ENCODE data around the gene TWSG1. TPM values are rescaled to one million over a fixed set of nuclear protein-coding genes. Genes with fewer than 3 reads are reported as not detected.
"Not testable (repeated sequence)": the region's sequence is repeated elsewhere in the genome, so short reads cannot be mapped to it uniquely, and the experiment has no call there.

The TWSG1 gene
- total RNA-seq, 1 donor from 2014 or later: 19.2 TPM

DNA sequence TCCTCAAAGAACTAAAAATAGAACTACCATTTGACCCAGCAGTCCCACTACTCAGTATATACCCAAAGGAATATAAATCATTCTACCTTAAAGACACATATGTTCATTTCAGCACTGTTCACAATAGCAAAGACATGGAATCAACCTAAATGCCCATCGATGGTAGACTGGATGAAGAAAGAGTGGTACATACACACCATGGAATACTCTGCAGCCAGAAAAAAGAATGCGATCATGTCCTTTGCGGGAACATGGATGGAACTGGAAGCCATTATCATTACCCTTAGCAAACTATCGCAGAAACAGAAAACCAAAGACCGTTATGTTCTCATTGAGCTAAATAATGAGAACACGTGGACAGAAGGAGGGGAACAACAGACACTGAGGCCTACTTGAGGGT lies 44.5 kb downstream of the TWSG1 start:
- intact Hi-C loops (cut with DNase I): no loop called here
- DNase-seq (ENCODE audit: low spot score): no peak

DNA sequence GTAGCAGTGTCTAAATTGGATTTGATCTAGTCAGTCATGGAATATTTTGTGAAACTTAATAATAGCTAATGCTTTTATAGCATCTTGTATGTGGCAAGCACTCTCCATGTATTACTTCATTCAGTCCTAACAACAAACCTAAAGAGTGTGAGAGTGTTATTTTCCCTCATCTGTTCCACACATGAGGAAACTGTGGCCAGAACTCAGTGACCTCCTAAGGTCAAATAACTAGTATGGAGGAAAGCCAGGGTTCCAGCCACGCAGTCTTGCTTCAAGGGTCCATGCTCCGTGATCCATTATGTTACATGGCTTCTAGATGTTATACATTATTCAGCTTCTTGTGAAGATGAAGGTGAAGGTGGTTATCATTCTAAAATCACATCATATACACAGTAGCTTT lies 45.5 kb downstream of the TWSG1 start:
- intact Hi-C loops (cut with DNase I): no loop called here

DNA sequence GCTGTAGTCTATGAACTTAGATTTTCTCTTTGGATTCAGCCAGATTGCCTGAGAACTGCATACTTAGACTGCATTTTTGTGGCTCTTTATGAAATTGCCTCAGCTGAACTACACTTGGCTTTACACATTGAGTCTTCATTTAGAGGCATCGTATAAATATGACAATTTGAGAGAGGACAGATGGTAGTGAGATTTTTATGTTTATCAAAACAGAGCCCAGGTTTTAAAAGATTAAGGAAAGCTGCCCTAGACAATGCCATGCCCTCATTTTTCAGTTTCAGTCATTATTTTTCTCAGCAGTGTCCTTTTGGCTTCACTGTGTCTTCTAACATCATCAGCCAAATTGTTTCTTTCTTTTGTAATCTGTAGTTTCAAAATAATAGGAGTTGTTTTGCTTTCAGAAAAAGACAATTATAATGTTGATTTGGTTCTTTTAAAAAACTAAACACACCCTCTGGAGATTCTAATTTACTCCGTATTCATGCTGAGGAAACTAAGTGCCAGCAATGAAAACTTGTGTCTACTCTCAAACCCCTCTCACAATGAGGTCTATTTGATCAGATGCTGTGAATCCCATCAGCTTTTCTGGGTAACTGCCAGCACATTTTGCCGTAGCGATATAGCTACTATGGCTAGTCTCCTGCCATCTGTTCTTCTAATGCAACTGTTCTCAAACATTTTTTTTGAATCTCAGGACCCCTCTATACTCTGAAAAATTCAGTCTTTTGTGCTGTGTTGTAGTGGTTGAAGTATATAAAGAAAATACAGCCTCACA lies 46.2 kb downstream of the TWSG1 start:
- no peak for DNase-seq (ENCODE audit: low spot score)
- intact Hi-C loops (cut with DNase I): no loop called here

More for the DNA sequence above, 45.5 kb downstream of the TWSG1 start:
- DNase-seq (ENCODE audit: low spot score): no peak

DNA sequence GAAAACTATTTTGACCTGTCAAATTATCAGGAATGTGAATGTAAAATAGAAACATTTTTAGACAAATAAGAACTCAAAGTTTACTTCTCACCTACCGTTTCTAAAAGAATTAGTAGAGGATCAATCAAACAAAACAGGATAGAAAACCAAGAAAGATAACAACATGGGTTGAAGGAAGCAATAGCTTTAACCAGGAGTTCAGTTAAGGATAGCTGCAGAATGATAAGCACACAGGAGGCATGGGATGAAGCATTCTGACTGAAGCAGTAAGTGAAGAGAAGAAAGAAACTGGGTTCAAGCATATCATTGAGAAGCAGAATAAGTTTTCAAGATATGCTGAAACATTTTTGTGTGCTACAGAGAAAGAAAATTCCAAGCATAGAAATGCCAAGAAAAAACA lies 52.3 kb downstream of the TWSG1 start:
- no peak for DNase-seq (ENCODE audit: low spot score)
- intact Hi-C loops (cut with DNase I): no loop called here

DNA sequence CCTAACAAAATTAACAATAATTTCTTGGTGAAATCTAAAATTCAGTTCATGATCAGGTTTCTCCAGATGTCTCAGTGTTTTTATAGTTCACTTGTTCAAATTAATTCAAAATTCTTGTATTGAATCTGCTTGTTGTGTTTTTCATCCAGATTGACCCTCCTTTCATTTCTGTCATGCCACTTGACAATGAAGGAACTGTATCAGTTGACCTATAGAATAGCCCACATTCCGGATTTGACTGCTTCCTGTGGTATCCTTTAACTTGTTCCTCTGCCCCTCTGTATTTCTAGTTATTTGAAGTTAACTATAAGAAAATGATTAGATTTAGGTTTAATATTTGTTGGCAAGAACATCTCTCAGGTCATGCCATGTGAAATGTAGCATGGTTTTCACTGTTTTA lies 53.3 kb downstream of the TWSG1 start:
- no peak for DNase-seq (ENCODE audit: low spot score)
- intact Hi-C loops (cut with DNase I): no loop called here

DNA sequence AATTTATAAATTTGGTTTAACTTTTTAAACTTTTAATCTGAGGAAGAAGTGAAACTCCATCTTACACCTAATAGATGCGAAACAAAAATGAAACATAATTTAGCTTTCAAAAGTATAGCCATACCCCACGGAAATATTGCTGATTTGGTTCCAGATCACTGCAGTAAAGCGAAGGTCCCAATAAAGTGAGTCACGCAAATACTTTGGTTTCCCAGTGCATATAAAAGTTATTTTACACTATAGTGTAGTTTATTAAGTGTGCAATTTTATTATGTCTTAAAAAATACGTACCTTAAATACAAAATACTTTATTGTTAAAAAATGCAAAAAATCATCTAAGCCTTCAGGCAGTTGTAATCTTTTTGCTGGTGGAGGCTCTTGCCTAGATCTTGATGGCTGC lies 55.1 kb downstream of the TWSG1 start:
- DNase-seq (ENCODE audit: low spot score): no peak
- intact Hi-C loops (cut with DNase I): no loop called here

DNA sequence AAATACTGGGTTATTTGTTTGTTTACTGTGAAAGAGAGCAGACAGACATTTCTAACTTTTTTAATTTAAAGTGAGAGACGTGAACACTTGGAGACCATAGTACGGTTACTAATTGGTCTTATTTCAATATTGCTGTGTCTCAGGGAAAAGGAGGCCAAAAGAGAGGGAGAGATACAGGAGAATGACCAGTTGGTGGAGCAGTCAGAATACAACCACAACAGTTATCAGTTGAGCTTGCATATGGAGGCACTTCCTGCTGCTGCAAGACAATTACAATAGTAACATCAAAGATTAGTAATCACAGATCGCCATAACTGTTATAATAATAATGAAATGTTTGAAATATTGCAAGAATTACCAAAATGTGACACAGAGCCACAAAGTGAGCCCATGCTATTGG lies 58.2 kb downstream of the TWSG1 start:
- intact Hi-C loops (cut with DNase I): no loop called here
- no peak for DNase-seq (ENCODE audit: low spot score)

DNA sequence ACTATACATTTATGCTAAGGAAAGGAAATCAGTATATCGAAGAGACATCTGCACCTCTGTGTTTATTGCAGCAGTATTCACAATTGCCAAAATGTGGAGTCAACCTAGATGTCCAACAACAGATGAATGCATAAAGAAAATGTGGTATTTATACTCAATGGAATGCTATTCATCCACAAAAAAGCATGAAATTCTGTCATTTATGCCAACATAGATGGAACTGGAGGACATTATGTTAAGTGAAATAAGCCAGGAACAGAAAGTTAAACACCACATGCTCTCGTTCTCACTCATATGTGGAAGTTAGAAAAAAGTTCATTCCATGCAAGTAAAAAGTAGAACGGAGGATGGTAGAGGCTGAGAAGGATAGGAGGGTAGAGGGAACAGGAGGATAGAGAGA lies 59.5 kb downstream of the TWSG1 start:
- intact Hi-C loops (cut with DNase I): no loop called here

DNA sequence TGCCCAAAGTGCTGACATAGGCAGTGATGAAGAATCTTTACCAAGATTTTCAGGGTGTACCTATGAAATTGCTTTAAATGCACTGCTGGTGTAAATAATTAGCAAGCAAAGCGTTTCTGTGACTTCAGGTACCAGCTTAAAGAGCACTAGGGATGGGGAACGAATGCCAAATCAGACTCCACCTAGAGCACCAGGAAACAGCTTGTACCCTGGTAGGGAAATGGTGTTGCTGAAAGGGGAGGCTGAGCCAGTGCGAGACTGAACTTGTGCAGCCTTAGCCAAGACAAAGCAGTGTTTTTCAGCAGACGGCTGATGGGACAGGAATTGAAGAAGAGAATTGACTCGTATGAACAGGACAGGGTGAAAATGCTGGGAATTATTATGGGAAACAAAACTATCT lies 65.6 kb downstream of the TWSG1 start:
- no peak for DNase-seq (ENCODE audit: low spot score)
- intact Hi-C loops (cut with DNase I): no loop called here

More for the DNA sequence above, 59.5 kb downstream of the TWSG1 start:
- DNase-seq (ENCODE audit: low spot score): no peak

DNA sequence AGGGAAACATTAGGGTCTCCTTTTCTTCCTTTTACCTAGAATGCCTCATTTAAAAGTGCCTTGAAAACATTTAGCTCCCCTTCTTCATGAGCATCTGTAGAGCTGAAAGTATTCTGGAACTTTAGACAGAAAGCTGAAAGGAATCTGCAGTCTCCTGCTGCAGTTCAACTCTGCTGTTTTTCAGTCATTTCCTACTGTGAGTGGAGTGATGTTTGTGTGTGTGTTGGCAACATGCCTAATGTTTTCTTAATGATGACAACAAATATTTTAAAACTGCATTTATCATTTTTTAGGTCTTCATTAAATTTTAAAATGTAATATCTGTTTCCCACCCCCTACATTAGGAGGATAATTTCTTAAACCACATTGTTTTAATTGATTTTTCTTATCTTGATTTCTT lies 66.6 kb downstream of the TWSG1 start:
- no peak for DNase-seq (ENCODE audit: low spot score)
- intact Hi-C loops (cut with DNase I): no loop called here

DNA sequence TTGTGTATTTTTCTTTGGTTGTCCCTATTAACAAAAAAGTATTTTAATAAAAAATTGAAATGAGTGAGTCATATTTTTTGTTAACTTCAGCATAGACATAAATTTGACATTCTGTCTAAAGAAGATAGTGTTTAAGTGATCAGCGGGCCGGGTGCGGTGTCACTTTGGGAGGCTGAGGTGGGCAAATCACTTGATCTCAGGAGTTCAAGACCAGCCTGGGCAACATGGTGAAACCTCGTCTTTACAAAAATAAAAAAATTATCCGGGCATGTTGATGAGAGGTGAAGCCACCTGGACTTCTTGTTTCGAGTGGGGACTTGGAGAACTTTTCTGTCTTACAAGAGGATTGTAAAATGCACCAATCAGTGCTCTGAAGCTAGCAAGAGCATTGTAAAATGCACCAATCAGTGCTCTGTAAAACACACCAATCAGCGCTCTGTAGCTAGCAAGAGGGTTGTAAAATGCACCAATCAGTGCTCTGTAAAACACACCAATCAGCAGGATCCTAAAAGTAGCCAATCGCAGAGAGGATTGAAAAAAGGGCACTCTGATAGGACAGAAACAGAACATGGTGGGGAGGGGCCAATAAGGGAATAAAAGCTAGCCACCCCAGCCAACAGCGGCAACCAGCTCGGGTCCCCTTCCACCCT lies 67.9 kb downstream of the TWSG1 start:
- DNase-seq (ENCODE audit: low spot score); intact Hi-C loops (cut with DNase I): not testable (repeated sequence)

DNA sequence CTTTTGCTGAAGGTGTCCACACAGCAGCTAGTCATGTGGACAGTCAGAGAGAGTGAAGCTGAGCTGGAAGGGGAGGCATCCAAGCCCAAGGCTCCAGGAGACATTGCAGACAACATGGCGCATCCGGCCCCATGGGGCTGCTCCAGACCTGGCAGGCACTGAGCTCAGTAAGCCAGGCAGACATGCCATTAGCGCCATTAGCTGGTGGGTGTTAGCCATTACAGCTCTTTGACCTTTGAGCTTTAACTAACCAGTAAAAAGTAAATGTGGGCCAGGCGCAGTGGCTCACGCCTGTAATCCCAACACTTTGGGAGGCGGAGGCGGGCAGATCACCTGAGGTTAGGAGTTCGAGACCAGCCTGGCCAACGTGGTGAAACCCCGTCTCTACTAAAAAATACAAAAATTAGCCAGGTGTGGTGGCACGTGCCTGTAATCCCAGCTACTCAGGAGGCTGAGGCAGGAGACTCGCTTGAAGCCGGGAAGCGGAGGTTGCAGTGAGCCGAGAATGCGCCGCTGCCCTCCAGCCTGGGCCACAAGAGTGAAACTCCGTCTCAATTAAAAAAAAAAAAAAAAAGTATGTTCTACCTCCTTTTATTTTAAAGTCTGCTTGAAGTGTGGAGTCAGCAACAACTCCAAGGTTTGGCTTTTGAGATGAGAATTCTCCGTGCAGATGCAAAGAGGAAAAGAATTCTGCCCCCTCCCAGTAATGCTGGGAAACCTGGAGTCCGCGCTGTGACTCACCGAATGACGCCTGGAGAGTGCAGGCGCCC lies 69.4 kb downstream of the TWSG1 start:
- peak; percentile 80 for DNase-seq (ENCODE audit: low spot score)

DNA sequence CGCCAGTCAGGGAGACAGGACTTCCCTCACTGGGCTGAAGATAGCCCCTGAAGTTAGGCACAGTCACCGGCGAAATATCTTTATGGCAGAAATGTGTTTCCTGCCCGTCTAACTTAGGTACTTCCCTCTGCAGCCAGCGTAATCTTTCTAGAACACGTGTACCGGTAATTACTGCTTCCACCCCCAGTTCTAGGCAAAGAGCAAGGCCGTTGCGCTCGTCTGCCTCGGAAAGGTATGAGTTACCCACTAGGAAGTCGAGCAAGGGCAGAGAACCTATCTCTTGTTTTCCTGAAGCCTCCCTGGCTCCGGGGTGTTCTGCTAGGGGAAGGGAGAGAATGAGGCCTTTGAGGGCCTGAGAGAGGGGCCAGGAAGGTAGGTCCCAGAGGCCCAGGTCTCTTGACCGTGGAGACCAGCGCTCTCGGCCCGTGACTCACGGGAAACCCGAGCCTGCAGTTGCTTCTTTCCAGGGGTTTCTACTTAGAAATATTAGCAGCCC lies 70.0 kb downstream of the TWSG1 start:
- peak; percentile 81 for DNase-seq (ENCODE audit: low spot score)
- intact Hi-C loops (cut with DNase I): no loop called here

More for the DNA sequence above, 69.4 kb downstream of the TWSG1 start:
- intact Hi-C loops (cut with DNase I): no loop called here

DNA sequence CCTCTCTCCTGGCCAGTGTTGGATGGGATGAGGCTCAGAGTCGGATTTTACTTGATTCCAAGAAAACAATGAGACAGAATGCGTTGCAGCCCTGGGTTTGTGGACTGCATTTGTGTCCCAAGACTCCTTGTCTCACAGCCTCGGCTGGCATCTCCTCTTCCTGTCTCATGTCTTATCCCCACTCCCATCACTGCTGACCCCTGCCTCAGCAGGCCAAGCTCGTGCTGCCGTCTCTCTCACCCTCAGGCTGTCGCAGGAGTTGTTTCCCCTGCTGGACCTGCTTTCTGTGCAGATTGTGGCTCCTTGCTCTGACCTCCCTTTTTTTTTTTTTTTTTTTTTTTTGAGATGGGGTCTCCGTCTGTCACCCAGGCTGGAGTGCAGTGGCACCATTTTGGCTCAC lies 70.6 kb downstream of the TWSG1 start:
- DNase-seq (ENCODE audit: low spot score): no peak
- intact Hi-C loops (cut with DNase I): no loop called here

DNA sequence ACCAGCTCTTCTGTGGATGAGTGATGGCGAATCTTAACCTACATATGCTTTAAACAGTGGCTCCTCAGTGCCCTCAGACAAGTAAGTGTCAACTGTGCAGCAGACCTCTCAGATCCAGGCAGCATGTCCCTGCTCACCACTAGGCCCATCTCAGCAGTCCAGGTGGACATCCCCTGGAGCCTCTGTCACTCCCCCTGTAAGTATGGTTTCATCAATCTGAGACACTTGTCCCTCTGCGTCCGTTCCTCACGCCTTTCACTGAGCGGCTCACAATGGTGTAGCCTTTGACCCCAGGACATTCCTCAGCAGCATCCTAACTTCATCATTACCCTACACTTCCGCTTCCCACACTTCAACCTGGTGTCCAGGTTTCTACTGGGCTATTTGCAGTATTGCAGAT lies 71.4 kb downstream of the TWSG1 start:
- DNase-seq (ENCODE audit: low spot score): no peak
- intact Hi-C loops (cut with DNase I): no loop called here

DNA sequence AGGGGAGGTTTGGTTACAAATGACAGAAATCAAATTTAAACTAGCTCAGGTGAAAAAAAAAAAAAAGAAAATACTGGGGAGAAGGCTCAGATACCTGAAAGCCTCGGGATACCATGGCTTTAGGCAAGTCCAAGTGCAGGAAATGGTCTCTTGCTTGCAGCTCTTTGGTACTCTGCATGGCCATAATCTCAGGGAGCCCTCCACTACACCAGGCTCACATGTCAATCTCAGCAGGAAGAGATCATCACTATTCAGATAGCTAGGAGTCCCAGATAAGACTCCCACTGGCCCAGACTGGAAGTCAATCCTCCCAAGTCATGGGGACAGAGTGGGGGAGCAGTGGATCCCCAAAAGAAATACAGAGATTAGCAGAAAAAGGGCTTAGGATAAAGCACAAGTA lies 75.9 kb downstream of the TWSG1 start:
- intact Hi-C loops (cut with DNase I): no loop called here
- no peak for DNase-seq (ENCODE audit: low spot score)

DNA sequence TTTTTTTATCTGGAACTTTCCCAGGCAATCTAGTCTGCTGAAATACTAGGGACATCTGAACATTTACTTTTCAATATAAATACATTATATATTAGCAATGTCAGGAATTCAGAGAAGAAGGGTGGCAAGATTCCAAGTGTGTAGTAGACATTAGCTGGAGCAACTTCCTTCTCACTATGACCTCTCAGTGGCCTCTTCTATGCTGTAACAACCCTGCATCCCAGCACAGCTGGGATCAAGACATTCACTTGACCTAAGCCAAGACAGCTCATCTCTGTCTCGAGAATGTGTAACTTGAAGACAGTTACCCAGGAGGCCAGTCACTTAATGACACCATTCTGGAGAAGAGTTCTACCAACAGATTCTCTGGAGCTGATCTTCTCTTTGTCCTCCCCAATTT lies 79.0 kb downstream of the TWSG1 start:
- DNase-seq (ENCODE audit: low spot score): no peak
- intact Hi-C loops (cut with DNase I): no loop called here

DNA sequence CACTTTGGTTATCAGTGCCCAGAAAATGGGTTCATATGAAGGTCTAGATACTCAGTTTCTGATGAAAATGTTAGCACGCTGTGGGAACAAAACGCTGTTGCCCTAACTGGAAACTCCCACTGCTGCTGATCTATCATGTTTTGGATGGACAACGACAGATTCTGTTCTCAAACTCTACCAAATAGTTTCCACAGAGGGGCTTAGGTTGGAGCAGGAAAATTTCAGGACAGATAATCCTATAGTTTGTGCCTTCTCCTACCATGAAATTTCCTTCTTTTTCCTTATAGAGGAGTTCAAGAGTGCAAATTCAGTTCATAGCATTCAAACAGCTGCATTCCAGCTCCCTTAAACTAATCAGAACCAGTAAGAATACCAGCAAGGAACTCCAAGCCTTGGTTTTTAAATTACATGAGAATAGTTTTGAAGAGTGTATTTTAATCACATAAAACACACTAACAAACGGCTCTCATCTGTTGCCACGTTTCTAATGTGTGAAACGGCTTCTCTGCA lies 82.0 kb downstream of the TWSG1 start:
- intact Hi-C loops (cut with DNase I): no loop called here
- DNase-seq (ENCODE audit: low spot score): no peak

DNA sequence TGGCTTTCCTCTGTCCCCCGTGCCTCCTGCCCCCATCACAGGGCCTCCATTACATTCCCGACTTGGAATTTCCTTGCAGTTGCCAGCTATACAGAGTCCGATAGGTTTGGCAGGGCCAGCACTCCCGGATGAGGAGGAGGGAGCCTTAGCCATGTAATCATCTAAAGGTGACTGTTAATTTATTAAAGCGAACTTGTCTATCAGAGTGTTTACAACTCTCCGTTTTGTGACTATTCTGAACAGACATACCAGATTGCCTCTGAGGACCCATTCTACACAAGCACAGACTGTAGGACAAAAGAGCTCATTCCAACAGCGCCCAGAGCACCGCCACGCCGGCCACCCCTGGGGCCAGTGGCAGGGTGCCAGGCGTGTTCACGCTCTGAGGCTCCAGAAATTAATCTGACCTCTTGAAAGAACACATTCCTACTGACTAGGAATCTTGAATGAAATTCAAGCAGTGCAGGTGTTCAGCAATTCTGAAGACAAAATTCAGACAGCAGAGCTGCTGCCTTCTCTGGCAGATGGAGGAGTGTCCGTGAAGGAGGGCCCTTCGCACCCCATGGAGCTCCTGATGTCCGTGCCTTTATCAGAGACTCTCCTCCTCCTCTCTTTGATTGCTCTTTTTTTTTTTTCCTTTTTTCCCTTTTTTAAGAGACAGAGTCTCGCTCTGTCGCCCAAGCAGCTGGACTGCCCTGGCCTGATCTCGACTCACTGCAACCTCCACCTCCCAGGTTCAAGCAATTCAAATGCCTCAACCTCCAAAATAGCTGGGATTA lies 82.7 kb downstream of the TWSG1 start:
- DNase-seq (ENCODE audit: low spot score): no peak
- intact Hi-C loops (cut with DNase I): no loop called here
